Measurements from ENCODE around the gene DNAH10.

Gene DNAH10

GRCh38 chr12:123749355-123749754, 12.7 kb upstream of the DNAH10 start:
- no peak for DNase-seq (ENCODE audit: low read depth, low spot score)
- ChIA-PET POLR2A (no interaction called here), CTCF (no interaction called here)
- TF ChIP-seq CTCF (IDR thresholded peaks at IDR 0.05; ENCODE audit: insufficient read depth, low read length, missing control alignments), result no peak
- H3K4me3 ChIP-seq (ENCODE audit: low read depth, low read length), result no peak overlapping the region

DNA sequence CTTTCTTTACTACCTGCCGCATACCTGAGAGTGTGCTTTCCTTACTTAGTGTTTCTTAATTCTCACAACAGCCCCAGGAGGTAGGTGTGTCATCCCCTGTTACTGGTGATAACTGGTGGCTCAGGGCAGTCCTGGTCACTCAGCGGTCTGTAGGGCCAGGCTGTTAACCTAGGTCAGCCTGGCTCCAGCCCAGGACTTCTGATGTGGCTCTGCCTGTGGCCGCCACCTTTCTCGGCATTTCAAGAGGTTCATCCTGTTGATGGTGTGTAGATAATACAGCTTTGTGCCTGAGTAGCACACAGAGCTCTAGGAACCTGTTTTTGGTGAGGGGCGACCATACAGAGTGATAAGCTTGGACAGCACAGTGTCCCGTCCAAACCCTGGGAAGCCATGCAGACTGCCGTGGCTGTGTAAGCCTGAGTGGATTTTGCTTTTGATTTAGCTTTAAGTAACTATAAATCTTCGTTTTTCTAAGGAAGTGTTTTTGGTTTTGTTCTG, 11.9 kb upstream of the DNAH10 start:
- H3K4me3 ChIP-seq (ENCODE audit: low read depth, low read length), result no peak overlapping the region
- DNase-seq (ENCODE audit: low read depth, low spot score), result no peak
- no peak for TF ChIP-seq CTCF (IDR thresholded peaks at IDR 0.05; ENCODE audit: insufficient read depth, low read length, missing control alignments)
- ChIA-PET POLR2A (no interaction called here), CTCF (no interaction called here)

DNA sequence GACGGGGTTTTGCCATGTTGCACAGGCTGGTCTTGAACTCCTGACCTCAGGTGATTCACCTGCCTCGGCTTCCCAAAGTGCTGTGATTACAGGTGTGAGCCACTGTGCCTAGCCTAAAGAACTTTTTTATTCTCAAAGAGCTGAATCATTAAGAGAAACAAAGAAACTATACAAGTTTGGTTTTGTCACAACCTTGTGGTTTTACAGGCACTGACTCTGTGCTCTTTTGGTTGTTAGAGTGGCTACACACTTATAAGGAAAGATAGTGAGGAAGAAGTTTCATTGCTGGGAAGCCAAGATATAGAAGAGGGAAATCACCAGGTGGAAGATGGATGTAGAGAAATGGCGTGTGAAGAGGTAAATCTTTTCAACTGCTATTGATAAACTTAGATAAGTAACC, 10.1 kb upstream of the DNAH10 start:
- CTCF ChIA-PET, result no interaction called here
- H3K4me3 ChIP-seq (ENCODE audit: low read depth, low read length), result no peak overlapping the region
- POLR2A ChIA-PET, result no interaction called here
- DNase-seq (ENCODE audit: low read depth, low spot score), result no peak
- no peak for TF ChIP-seq CTCF (IDR thresholded peaks at IDR 0.05; ENCODE audit: insufficient read depth, low read length, missing control alignments)

GRCh38 chr12:123754041-123754772, 7.9 kb upstream of the DNAH10 start:
- POLR2A ChIA-PET, result no interaction called here
- no peak for DNase-seq (ENCODE audit: low read depth, low spot score)
- TF ChIP-seq CTCF (IDR thresholded peaks at IDR 0.05; ENCODE audit: insufficient read depth, low read length, missing control alignments), result no peak
- no peak overlapping the region for H3K4me3 ChIP-seq (ENCODE audit: low read depth, low read length)
- CTCF ChIA-PET, result interaction anchor here (1.1 kb wide), 1 partner anchor 14 kb away, joined by 3 read pairs; no protein-coding TSS in a partner anchor

DNA sequence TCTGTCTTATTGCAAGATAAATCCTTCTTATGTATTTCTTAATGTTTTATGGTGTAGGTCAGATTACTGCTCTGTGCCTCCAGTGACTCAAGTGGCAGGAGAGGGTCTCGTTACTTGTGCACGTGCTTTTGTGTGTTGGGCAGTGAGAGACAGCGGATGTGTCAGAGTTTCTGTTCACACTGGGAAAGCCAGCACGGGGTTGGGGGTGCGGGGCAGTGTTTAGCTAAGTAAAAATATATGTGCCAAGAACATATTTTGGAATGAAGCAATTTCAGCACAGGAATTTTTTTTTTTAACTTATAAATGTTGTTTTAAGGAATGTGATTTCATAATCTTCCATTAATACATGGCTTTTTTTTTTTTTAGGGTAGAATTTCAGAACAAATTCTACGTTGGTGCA, 4.5 kb upstream of the DNAH10 start:
- no peak for TF ChIP-seq CTCF (IDR thresholded peaks at IDR 0.05; ENCODE audit: insufficient read depth, low read length, missing control alignments)
- DNase-seq (ENCODE audit: low read depth, low spot score), result peak; percentile 46
- no peak overlapping the region for H3K4me3 ChIP-seq (ENCODE audit: low read depth, low read length)
- ChIA-PET CTCF (interaction anchor here (1.2 kb wide), 1 partner anchor 275 kb away, joined by 4 read pairs; no protein-coding TSS in a partner anchor), POLR2A (no interaction called here)

- no peak for DNase-seq (ENCODE audit: low read depth, low spot score)
- no peak for TF ChIP-seq CTCF (IDR thresholded peaks at IDR 0.05; ENCODE audit: insufficient read depth, low read length, missing control alignments)
- H3K4me3 ChIP-seq (ENCODE audit: low read depth, low read length), result no peak overlapping the region
- POLR2A ChIA-PET, result no interaction called here
- CTCF ChIA-PET, result no interaction called here
These were observed 1.7 kb upstream of the DNAH10 start for GRCh38 chr12:123760267-123760938.
